Trophoblast cell (in vitro differentiated cells and primary cell): Measurements from ENCODE around the gene PRPSAP1.

Source experiments
- DNase-seq, 2 donors: peaks; one replicate each; pipeline ENCODE4 v3.0.0-alpha.2; 2016
- H2AFZ ChIP-seq: 2 replicates; pipeline ENCODE4 v1.6.1; 2013; ENCODE audit warnings: low read length, moderate library complexity, mild to moderate bottlenecking; ENCODE audit not compliant: insufficient read depth, poor library complexity
- H2AK5ac ChIP-seq: 2 replicates; pipeline ENCODE4 v1.6.1; 2013; ENCODE audit warnings: mild to moderate bottlenecking, low read length
- H2BK120ac ChIP-seq: 2 replicates; pipeline ENCODE4 v1.6.1; 2013; ENCODE audit warnings: low read length, mild to moderate bottlenecking, moderate library complexity; ENCODE audit not compliant: insufficient read depth, poor library complexity
- H2BK12ac ChIP-seq: 2 replicates; pipeline ENCODE4 v1.6.1; 2013; ENCODE audit warnings: mild to moderate bottlenecking, low read length, moderate library complexity
- H2BK5ac ChIP-seq: 2 replicates; pipeline ENCODE4 v1.6.1; 2013; ENCODE audit warnings: low read length, low read depth, moderate library complexity, mild to moderate bottlenecking; ENCODE audit not compliant: poor library complexity
- H3K14ac ChIP-seq: 2 replicates; pipeline ENCODE4 v1.6.1; 2013; ENCODE audit warnings: mild to moderate bottlenecking, low read length
- H3K18ac ChIP-seq: 2 replicates; pipeline ENCODE4 v1.6.1; 2013; ENCODE audit warnings: mild to moderate bottlenecking, low read length
- H3K23ac ChIP-seq: 2 replicates; pipeline ENCODE4 v1.6.1; 2013; ENCODE audit warnings: low read length
- H3K27ac ChIP-seq: 2 replicates; pipeline ENCODE4 v1.5.1; 2013; ENCODE audit warnings: low read depth, mild to moderate bottlenecking, inconsistent platforms, low read length, moderate library complexity
- H3K27me3 ChIP-seq: 2 replicates; pipeline ENCODE4 v1.6.1; 2013; ENCODE audit warnings: inconsistent platforms, mild to moderate bottlenecking, low read length, moderate library complexity; ENCODE audit not compliant: insufficient read depth
- H3K36me3 ChIP-seq, 2 experiments: 1 replicate in 1 of 2; 2 replicates in 1 of 2; pipeline ENCODE4 v1.6.1; 2013; ENCODE audit warnings: low read length in 2 of 2, mild to moderate bottlenecking in 2 of 2, moderate library complexity in 1 of 2; ENCODE audit not compliant: insufficient read depth in 2 of 2, control insufficient read depth in 1 of 2
- H3K4ac ChIP-seq: 2 replicates; pipeline ENCODE4 v1.6.1; 2013; ENCODE audit warnings: low read depth, mild to moderate bottlenecking, low read length, moderate library complexity
- H3K4me1 ChIP-seq, 2 experiments: 1 replicate in 1 of 2; 2 replicates in 1 of 2; pipeline ENCODE4 v1.6.1; 2013; ENCODE audit warnings: low read length in 2 of 2, mild to moderate bottlenecking in 2 of 2, moderate library complexity in 1 of 2; ENCODE audit not compliant: insufficient read depth in 2 of 2, control insufficient read depth in 1 of 2
- H3K4me2 ChIP-seq: 2 replicates; pipeline ENCODE4 v1.6.1; 2013; ENCODE audit warnings: inconsistent platforms, mild to moderate bottlenecking, low read length, moderate library complexity
- H3K4me3 ChIP-seq: 2 replicates; pipeline ENCODE4 v1.5.1; 2013; ENCODE audit warnings: mild to moderate bottlenecking, low read depth, low read length, inconsistent platforms
- H3K79me1 ChIP-seq: one replicate; pipeline ENCODE4 v1.6.1; 2013; ENCODE audit warnings: low read length
- H3K79me2 ChIP-seq: 2 replicates; pipeline ENCODE4 v1.6.1; 2013; ENCODE audit warnings: low read length, mild to moderate bottlenecking; ENCODE audit not compliant: control insufficient read depth, insufficient read depth, poor library complexity
- H3K9ac ChIP-seq: 2 replicates; pipeline ENCODE4 v1.6.1; 2013; ENCODE audit warnings: mild to moderate bottlenecking, low read length
- H3K9me3 ChIP-seq: 2 replicates; pipeline ENCODE4 v1.6.1; 2013; ENCODE audit warnings: low read depth, mild to moderate bottlenecking, control low read depth, inconsistent platforms, low read length; ENCODE audit not compliant: insufficient read depth
- H4K12ac ChIP-seq: 2 replicates; pipeline ENCODE4 v1.6.1; 2013; ENCODE audit warnings: low read depth, mild to moderate bottlenecking, low read length, moderate library complexity
- H4K8ac ChIP-seq: 2 replicates; pipeline ENCODE4 v1.6.1; 2013; ENCODE audit warnings: low read depth, mild to moderate bottlenecking, low read length, moderate library complexity
- H4K91ac ChIP-seq: one replicate; pipeline ENCODE4 v1.6.1; 2013; ENCODE audit warnings: low read depth, mild to moderate bottlenecking, low read length, moderate library complexity
- WGBS: extraction: QIAGEN DNeasy Blood & Tissue Kit; methylation state at CpG from one replicate; pipeline ENCODE4 v1.1.7; 2013; ENCODE audit warnings: missing lambda C conversion rate; ENCODE audit not compliant: insufficient read length, insufficient coverage; ENCODE audit errors: extremely low coverage; 5-methylcytosine and 5-hydroxymethylcytosine counted together

PRPSAP1 gene

DNA sequence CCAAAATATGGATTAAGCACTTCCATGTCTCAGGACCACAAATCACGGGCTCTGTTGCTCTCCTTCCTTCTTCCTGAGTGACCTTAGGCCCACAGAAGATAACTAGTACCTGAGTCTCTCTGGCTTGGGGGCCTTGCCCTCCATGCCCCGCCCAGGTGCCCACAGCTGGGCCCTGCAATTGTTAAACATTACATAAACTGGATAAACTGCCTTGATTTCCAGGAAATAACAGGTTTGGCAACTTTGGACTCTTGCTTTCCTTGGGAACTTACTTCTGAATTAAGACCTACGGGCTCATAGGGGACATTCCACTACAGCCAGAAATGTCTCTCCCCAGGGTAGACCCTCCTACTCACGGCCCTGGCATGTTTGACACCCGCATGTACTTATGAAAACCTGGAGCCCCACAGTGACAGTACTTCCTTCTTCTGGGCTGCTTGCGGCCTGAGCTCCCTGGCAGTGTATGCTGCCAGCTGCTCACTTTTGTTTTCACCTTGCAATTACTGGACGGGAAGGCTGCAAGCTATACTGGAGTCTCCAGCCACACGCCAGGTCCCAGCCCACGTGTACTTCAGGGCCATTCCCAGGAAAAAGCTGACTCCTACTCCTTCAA, 90.9 kb downstream of the PRPSAP1 start:
- no peak overlapping the region for H2BK5ac ChIP-seq
- H3K79me2 ChIP-seq, result peaks cover 6% of the 10 kb centered on the region
- H3K27me3 ChIP-seq, result no peaks in the 10 kb centered on the region
- no peak overlapping the region for H3K23ac ChIP-seq
- H3K27ac ChIP-seq, result peak overlapping the region; percentile 27
- H4K12ac ChIP-seq, result no peak overlapping the region
- no CpG with 5 or more reads among the region's 9 CpGs for WGBS
- H3K14ac ChIP-seq, result no peak overlapping the region
- H3K4ac ChIP-seq, result no peak overlapping the region
- peak overlapping the region; percentile 28 for H3K4me2 ChIP-seq
- H2BK12ac ChIP-seq, result no peak overlapping the region
- H3K4me1 ChIP-seq, result peaks cover 32 to 34% of the 10 kb centered on the region in 2 experiments
- no peaks in the 10 kb centered on the region for H3K9me3 ChIP-seq
- peak; percentile 98 to 100 for DNase-seq
- no peak overlapping the region for H3K9ac ChIP-seq
- H3K18ac ChIP-seq, result no peak overlapping the region
- peaks cover 0 to 3% of the 10 kb centered on the region in 2 experiments for H3K36me3 ChIP-seq
- H2AK5ac ChIP-seq, result no peak overlapping the region
- H3K79me1 ChIP-seq, result peaks cover 33% of the 10 kb centered on the region
- H4K91ac ChIP-seq, result peak overlapping the region; percentile 3
- H4K8ac ChIP-seq, result no peak overlapping the region
- H2AFZ ChIP-seq, result no peak overlapping the region
- H2BK120ac ChIP-seq, result no peak overlapping the region
- H3K4me3 ChIP-seq, result no peak overlapping the region

DNA sequence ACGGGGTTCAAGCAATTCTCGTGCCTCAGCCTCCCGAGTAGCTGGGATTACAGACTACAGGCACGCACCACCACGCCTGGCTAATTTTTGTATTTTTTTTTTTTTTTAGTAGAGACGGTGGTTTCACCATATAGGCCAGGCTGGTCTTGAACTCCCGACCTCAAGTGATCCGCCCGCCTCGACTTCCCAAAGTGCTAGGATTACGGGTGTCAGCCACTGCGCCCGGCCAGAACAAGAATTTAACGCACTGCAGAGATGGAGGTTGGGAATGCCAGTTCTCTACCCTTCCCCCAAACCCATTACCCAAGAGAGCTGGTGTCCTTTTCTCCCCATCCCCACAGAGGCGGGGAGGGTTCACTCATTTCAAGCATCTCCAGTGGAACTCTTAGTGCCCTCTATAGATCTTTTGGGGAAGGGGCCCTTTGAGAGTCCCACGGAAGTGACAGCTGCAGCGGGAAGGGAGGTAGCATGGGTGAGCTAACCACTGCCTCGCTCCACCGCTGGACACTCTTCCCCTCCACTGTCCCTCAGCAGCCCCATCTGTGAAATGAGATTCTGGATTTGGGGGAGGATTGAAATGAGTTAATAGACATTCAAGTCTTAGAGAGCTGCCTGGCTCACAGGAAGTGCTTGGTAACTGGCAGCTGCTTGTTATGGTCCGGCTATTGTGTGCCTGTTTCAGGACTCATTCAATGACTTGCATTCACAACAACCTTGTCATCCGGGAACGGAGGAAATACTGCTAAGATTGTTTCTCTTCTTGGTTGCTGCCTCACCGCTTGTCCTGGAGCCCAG, 92.1 kb downstream of the PRPSAP1 start:
- DNase-seq, result peak; percentile 66 to 72
- peak overlapping the region; percentile 16 for H4K8ac ChIP-seq
- no peak overlapping the region for H3K23ac ChIP-seq
- H2BK5ac ChIP-seq, result peak overlapping the region; percentile 26
- peak overlapping the region; percentile 14 for H2BK120ac ChIP-seq
- H3K14ac ChIP-seq, result peak overlapping the region; percentile 73
- H4K91ac ChIP-seq, result peak overlapping the region; percentile 50
- H3K4me1 ChIP-seq, result peaks cover 20 to 24% of the 10 kb centered on the region in 2 experiments
- WGBS, result no CpG with 5 or more reads among the region's 23 CpGs
- no peak overlapping the region for H3K4me2 ChIP-seq
- no peak overlapping the region for H4K12ac ChIP-seq
- H3K79me1 ChIP-seq, result peaks cover 24% of the 10 kb centered on the region
- H2BK12ac ChIP-seq, result peak overlapping the region; percentile 92
- H2AFZ ChIP-seq, result peak overlapping the region; percentile 17
- peak overlapping the region; percentile 26 for H2AK5ac ChIP-seq
- no peaks in the 10 kb centered on the region for H3K36me3 ChIP-seq
- H3K27ac ChIP-seq, result no peak overlapping the region
- H3K79me2 ChIP-seq, result peaks cover 6% of the 10 kb centered on the region
- no peak overlapping the region for H3K4ac ChIP-seq
- no peaks in the 10 kb centered on the region for H3K27me3 ChIP-seq
- H3K9ac ChIP-seq, result no peak overlapping the region
- no peak overlapping the region for H3K4me3 ChIP-seq
- H3K18ac ChIP-seq, result peak overlapping the region; percentile 54
- H3K9me3 ChIP-seq, result no peaks in the 10 kb centered on the region

DNA sequence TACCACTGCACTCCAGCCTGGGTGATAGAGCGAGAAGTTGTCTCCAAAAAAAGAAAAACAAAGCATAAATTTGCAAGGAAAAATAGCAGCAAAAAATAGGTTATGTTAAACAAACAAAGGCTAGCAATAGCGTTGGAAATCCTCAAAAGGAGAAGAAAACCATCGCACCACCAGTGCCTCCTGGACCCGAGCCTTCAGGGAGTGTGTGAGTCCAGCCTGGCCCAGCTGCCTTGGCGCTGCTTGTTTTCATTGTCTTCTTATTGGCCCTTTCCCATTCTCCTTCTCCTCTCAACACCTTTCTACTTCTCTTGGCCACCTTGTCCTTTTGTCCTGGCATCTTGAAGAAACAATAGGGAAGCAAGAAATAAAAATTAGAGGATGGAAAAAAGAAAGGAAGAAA, 93.0 kb downstream of the PRPSAP1 start:
- no peak overlapping the region for H4K12ac ChIP-seq
- H3K9ac ChIP-seq, result no peak overlapping the region
- no peak overlapping the region for H2AFZ ChIP-seq
- H3K4ac ChIP-seq, result no peak overlapping the region
- H2BK120ac ChIP-seq, result no peak overlapping the region
- H2BK5ac ChIP-seq, result no peak overlapping the region
- peaks cover 18 to 24% of the 10 kb centered on the region in 2 experiments for H3K4me1 ChIP-seq
- no peak overlapping the region for H3K18ac ChIP-seq
- H3K79me2 ChIP-seq, result peaks cover 2% of the 10 kb centered on the region
- no peak overlapping the region for H2AK5ac ChIP-seq
- H2BK12ac ChIP-seq, result no peak overlapping the region
- no peaks in the 10 kb centered on the region for H3K9me3 ChIP-seq
- no peak overlapping the region for H3K14ac ChIP-seq
- H4K91ac ChIP-seq, result no peak overlapping the region
- H3K23ac ChIP-seq, result no peak overlapping the region
- no peaks in the 10 kb centered on the region for H3K27me3 ChIP-seq
- no peak overlapping the region for H3K4me2 ChIP-seq
- peaks cover 14% of the 10 kb centered on the region for H3K79me1 ChIP-seq
- no peak overlapping the region for H3K4me3 ChIP-seq
- no peak overlapping the region for H4K8ac ChIP-seq
- DNase-seq, result no peak
- WGBS, result no CpG with 5 or more reads among the region's 5 CpGs
- H3K36me3 ChIP-seq, result no peaks in the 10 kb centered on the region
- H3K27ac ChIP-seq, result no peak overlapping the region

- H2AK5ac ChIP-seq, result no peak overlapping the region
- no peaks in the 10 kb centered on the region for H3K79me2 ChIP-seq
- no peak overlapping the region for H3K4me3 ChIP-seq
- H3K18ac ChIP-seq, result no peak overlapping the region
- no peak overlapping the region for H3K4me2 ChIP-seq
- peak overlapping the region; percentile 6 for H2BK120ac ChIP-seq
- no peaks in the 10 kb centered on the region for H3K9me3 ChIP-seq
- peak overlapping the region; percentile 34 for H2BK12ac ChIP-seq
- H3K4ac ChIP-seq, result no peak overlapping the region
- H3K27ac ChIP-seq, result no peak overlapping the region
- no peak overlapping the region for H3K14ac ChIP-seq
- H3K4me1 ChIP-seq, result peaks cover 18 to 24% of the 10 kb centered on the region in 2 experiments
- H4K8ac ChIP-seq, result no peak overlapping the region
- WGBS, result no CpG with 5 or more reads among the region's 7 CpGs
- H2AFZ ChIP-seq, result no peak overlapping the region
- H3K27me3 ChIP-seq, result no peaks in the 10 kb centered on the region
- no peaks in the 10 kb centered on the region for H3K36me3 ChIP-seq
- H4K12ac ChIP-seq, result no peak overlapping the region
- no peak for DNase-seq
- no peak overlapping the region for H2BK5ac ChIP-seq
- H3K23ac ChIP-seq, result no peak overlapping the region
- H3K9ac ChIP-seq, result no peak overlapping the region
- peaks cover 13% of the 10 kb centered on the region for H3K79me1 ChIP-seq
- H4K91ac ChIP-seq, result peak overlapping the region; percentile 28
Measured at GRCh38 chr17:76260220-76260619, 93.5 kb downstream of the PRPSAP1 start.
